Liver (tissue), 3 donors: ENCODE results near the gene CHD1.

Source experiments
- GABPA ChIP-seq, 2 donors: IDR thresholded peaks in 1 of 2; conservative IDR thresholded peaks in 1 of 2; 2 replicates each; pipeline ENCODE4 v1.6.1; 2016; ENCODE audit warnings: antibody characterized with exemption in 2 of 2, mild to moderate bottlenecking in 1 of 2, moderate library complexity in 1 of 2
- TAF1 ChIP-seq: conservative IDR thresholded peaks from 2 replicates; pipeline ENCODE4 v1.6.1; 2016; ENCODE audit warnings: antibody characterized with exemption, mild to moderate bottlenecking
- YY1 ChIP-seq: IDR thresholded peaks from 2 replicates; pipeline ENCODE4 v1.6.1; 2016; ENCODE audit warnings: antibody characterized with exemption, mild to moderate bottlenecking
- TF ChIP-seq, protein P1 (sequence below): IDR thresholded peaks from 2 replicates; pipeline ENCODE4 v1.6.1; 2016; ENCODE audit warnings: antibody characterized with exemption, mild to moderate bottlenecking
- TF ChIP-seq, protein P2 (sequence below): fragments of 150-350 bp; IDR thresholded peaks from 2 replicates; pipeline ENCODE4 v1.5.1; 2017; ENCODE audit warnings: improper control_type of control experiment, low read depth, low read length; ENCODE audit not compliant: missing input control
- TF ChIP-seq, protein P3 (sequence below): IDR thresholded peaks from 2 replicates; pipeline ENCODE4 v1.6.1; 2016; ENCODE audit warnings: antibody characterized with exemption
- TF ChIP-seq, protein P4 (sequence below): IDR thresholded peaks from 2 replicates; pipeline ENCODE4 v1.6.1; 2016; ENCODE audit warnings: antibody characterized with exemption
- donor health status: healthy.
- donor health status: healthy.

DNA sequence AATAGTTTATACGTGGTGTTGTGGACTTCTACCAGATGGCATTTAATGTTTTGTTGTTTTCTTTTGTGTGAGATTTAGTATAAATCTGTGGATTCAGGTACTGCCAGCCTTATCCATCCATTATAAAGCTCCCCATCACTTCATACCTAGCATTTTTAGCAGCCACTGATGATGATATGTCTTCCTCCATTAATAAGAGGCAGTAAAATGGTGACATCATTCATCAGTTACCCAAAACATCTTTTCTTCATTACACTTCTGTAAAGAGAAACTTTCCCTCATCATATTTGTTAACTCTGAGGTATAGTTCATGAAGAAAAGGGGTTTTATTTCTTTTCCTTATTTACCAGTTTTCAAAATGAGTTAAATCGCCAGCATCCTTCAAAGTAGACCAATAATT is 19.4 kb downstream of the CHD1 start:
- TF ChIP-seq, protein P1, sequence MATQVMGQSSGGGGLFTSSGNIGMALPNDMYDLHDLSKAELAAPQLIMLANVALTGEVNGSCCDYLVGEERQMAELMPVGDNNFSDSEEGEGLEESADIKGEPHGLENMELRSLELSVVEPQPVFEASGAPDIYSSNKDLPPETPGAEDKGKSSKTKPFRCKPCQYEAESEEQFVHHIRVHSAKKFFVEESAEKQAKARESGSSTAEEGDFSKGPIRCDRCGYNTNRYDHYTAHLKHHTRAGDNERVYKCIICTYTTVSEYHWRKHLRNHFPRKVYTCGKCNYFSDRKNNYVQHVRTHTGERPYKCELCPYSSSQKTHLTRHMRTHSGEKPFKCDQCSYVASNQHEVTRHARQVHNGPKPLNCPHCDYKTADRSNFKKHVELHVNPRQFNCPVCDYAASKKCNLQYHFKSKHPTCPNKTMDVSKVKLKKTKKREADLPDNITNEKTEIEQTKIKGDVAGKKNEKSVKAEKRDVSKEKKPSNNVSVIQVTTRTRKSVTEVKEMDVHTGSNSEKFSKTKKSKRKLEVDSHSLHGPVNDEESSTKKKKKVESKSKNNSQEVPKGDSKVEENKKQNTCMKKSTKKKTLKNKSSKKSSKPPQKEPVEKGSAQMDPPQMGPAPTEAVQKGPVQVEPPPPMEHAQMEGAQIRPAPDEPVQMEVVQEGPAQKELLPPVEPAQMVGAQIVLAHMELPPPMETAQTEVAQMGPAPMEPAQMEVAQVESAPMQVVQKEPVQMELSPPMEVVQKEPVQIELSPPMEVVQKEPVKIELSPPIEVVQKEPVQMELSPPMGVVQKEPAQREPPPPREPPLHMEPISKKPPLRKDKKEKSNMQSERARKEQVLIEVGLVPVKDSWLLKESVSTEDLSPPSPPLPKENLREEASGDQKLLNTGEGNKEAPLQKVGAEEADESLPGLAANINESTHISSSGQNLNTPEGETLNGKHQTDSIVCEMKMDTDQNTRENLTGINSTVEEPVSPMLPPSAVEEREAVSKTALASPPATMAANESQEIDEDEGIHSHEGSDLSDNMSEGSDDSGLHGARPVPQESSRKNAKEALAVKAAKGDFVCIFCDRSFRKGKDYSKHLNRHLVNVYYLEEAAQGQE = no peak
- TF ChIP-seq, protein P2, sequence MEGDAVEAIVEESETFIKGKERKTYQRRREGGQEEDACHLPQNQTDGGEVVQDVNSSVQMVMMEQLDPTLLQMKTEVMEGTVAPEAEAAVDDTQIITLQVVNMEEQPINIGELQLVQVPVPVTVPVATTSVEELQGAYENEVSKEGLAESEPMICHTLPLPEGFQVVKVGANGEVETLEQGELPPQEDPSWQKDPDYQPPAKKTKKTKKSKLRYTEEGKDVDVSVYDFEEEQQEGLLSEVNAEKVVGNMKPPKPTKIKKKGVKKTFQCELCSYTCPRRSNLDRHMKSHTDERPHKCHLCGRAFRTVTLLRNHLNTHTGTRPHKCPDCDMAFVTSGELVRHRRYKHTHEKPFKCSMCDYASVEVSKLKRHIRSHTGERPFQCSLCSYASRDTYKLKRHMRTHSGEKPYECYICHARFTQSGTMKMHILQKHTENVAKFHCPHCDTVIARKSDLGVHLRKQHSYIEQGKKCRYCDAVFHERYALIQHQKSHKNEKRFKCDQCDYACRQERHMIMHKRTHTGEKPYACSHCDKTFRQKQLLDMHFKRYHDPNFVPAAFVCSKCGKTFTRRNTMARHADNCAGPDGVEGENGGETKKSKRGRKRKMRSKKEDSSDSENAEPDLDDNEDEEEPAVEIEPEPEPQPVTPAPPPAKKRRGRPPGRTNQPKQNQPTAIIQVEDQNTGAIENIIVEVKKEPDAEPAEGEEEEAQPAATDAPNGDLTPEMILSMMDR = no peak
- TF ChIP-seq, protein P3, sequence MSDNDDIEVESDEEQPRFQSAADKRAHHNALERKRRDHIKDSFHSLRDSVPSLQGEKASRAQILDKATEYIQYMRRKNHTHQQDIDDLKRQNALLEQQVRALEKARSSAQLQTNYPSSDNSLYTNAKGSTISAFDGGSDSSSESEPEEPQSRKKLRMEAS = no peak
- TF ChIP-seq GABPA (IDR thresholded peaks at IDR 0.05 in 1 of 2, conservative IDR thresholded peaks at IDR 0.05 in 1 of 2) (no peak), TAF1 (no peak), YY1 (no peak)
- TF ChIP-seq, protein P4, sequence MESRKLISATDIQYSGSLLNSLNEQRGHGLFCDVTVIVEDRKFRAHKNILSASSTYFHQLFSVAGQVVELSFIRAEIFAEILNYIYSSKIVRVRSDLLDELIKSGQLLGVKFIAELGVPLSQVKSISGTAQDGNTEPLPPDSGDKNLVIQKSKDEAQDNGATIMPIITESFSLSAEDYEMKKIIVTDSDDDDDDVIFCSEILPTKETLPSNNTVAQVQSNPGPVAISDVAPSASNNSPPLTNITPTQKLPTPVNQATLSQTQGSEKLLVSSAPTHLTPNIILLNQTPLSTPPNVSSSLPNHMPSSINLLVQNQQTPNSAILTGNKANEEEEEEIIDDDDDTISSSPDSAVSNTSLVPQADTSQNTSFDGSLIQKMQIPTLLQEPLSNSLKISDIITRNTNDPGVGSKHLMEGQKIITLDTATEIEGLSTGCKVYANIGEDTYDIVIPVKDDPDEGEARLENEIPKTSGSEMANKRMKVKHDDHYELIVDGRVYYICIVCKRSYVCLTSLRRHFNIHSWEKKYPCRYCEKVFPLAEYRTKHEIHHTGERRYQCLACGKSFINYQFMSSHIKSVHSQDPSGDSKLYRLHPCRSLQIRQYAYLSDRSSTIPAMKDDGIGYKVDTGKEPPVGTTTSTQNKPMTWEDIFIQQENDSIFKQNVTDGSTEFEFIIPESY = no peak
